HEK293T (cell line): Measurements from ENCODE around the gene OCA2.

ENCODE experiments used
- ARNT ChIP-seq: fragments of 450-650 bp; IDR thresholded peaks from 2 replicates; pipeline ENCODE4 v1.6.1; 2017; ENCODE audit warnings: mild to moderate bottlenecking
- BHLHE40 ChIP-seq: fragments of 450-650 bp; IDR thresholded peaks from 2 replicates; pipeline ENCODE4 v1.6.1; 2016; ENCODE audit warnings: mild to moderate bottlenecking, moderate library complexity, borderline replicate concordance
- ELF4 ChIP-seq: fragments of 450-650 bp; IDR thresholded peaks from 2 replicates; pipeline ENCODE4 v1.6.1; 2017; ENCODE audit warnings: antibody characterized with exemption
- FOXA1 ChIP-seq: fragments of 450-650 bp; IDR thresholded peaks from 2 replicates; pipeline ENCODE4 v1.6.1; 2016; ENCODE audit warnings: mild to moderate bottlenecking
- FOXK2 ChIP-seq: fragments of 450-650 bp; IDR thresholded peaks from 2 replicates; pipeline ENCODE4 v1.6.1; 2016; ENCODE audit warnings: mild to moderate bottlenecking
- FOXM1 ChIP-seq: fragments of 450-650 bp; IDR thresholded peaks from 2 replicates; pipeline ENCODE4 v1.6.1; 2017; ENCODE audit warnings: mild to moderate bottlenecking, borderline replicate concordance
- HDGF ChIP-seq: fragments of 450-650 bp; IDR thresholded peaks from 2 replicates; pipeline ENCODE4 v1.6.1; 2017; ENCODE audit warnings: antibody characterized with exemption, borderline replicate concordance
- NFRKB ChIP-seq: fragments of 450-650 bp; IDR thresholded peaks from 2 replicates; pipeline ENCODE4 v1.6.1; 2016; ENCODE audit warnings: mild to moderate bottlenecking, moderate library complexity
- SP1 ChIP-seq: fragments of 450-650 bp; IDR thresholded peaks from 2 replicates; pipeline ENCODE4 v1.6.1; 2017
- TARDBP ChIP-seq: fragments of 450-650 bp; IDR thresholded peaks from 2 replicates; pipeline ENCODE4 v1.6.1; 2016
- TF ChIP-seq, protein P1 (sequence below): fragments of 450-650 bp; IDR thresholded peaks from 2 replicates; pipeline ENCODE4 v1.6.1; 2016

DNA sequence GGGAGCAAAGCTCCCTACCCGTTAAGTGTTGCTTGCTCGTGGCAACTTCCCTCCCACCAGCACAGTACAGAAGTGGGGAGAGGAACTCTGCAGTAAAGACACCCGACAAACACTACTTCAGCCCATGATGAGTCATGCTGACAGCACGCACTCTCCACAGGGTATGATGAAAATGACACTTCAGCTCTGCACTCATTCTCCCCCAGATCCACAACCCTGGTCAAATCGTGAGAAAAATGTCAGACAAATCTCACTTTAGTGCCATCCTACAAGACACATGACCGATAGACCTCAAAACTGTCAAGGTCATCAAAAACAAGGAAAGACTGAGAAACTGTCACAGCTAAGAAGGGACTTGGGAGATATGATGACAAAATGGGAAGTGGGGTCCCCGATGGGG is 278.9 kb downstream of the OCA2 start:
- TF ChIP-seq FOXA1 = no peak
- TF ChIP-seq NFRKB = no peak
- TF ChIP-seq HDGF = no peak
- no peak for TF ChIP-seq ARNT
- TF ChIP-seq FOXK2 = no peak
- TF ChIP-seq TARDBP = no peak
- no peak for TF ChIP-seq SP1
- no peak for TF ChIP-seq FOXM1
- no peak for TF ChIP-seq ELF4
- no peak for TF ChIP-seq BHLHE40
- TF ChIP-seq, protein P1, sequence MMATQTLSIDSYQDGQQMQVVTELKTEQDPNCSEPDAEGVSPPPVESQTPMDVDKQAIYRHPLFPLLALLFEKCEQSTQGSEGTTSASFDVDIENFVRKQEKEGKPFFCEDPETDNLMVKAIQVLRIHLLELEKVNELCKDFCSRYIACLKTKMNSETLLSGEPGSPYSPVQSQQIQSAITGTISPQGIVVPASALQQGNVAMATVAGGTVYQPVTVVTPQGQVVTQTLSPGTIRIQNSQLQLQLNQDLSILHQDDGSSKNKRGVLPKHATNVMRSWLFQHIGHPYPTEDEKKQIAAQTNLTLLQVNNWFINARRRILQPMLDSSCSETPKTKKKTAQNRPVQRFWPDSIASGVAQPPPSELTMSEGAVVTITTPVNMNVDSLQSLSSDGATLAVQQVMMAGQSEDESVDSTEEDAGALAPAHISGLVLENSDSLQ = no peak
